GM10266 (cell line): Measurements from ENCODE around the gene GSTT2.

Experiments used
- DNase-seq: peaks from one replicate; pipeline ENCODE4 v3.0.0; 2012; ENCODE audit errors: extremely low spot score
- TF ChIP-seq, protein P1 (sequence below): IDR thresholded peaks from 2 replicates; pipeline ENCODE4 v1.5.1; 2012; ENCODE audit warnings: mild to moderate bottlenecking, low read depth; ENCODE audit not compliant: control insufficient read depth, insufficient read depth; ENCODE audit errors: missing control alignments

GSTT2 gene

GRCh38 chr22:24023204-24023789 lies 43.4 kb downstream of the GSTT2 start:
- no peak for DNase-seq
- TF ChIP-seq, protein P1, sequence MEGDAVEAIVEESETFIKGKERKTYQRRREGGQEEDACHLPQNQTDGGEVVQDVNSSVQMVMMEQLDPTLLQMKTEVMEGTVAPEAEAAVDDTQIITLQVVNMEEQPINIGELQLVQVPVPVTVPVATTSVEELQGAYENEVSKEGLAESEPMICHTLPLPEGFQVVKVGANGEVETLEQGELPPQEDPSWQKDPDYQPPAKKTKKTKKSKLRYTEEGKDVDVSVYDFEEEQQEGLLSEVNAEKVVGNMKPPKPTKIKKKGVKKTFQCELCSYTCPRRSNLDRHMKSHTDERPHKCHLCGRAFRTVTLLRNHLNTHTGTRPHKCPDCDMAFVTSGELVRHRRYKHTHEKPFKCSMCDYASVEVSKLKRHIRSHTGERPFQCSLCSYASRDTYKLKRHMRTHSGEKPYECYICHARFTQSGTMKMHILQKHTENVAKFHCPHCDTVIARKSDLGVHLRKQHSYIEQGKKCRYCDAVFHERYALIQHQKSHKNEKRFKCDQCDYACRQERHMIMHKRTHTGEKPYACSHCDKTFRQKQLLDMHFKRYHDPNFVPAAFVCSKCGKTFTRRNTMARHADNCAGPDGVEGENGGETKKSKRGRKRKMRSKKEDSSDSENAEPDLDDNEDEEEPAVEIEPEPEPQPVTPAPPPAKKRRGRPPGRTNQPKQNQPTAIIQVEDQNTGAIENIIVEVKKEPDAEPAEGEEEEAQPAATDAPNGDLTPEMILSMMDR = no peak

- TF ChIP-seq, protein P1 = no peak
- no peak for DNase-seq
These were observed 44.4 kb downstream of the GSTT2 start for GRCh38 chr22:24024354-24024753.

DNA sequence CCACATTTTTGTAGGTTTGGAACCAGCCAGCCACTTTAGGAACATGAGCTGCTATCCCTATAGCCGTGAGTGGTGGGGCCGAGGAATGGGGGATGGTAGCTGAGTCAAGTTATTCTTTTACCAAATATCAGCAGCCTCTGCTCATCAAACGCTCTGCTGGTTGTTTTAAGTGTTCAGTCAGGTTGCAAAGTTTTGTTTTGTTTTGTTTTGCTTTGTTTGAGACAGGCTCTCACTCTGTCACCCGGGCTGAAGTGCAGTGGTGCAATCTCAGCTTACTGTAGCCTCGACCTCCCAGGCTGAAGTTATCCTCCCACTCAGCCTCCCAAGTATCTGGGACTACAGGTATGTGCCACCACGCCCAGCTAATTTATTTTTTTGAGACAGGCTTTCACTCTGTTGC lies 45.5 kb downstream of the GSTT2 start:
- no peak for DNase-seq
- TF ChIP-seq, protein P1 = no peak

- DNase-seq = no peak
- TF ChIP-seq, protein P1 = no peak
These were observed 46.1 kb downstream of the GSTT2 start for GRCh38 chr22:24026056-24026455.

DNA sequence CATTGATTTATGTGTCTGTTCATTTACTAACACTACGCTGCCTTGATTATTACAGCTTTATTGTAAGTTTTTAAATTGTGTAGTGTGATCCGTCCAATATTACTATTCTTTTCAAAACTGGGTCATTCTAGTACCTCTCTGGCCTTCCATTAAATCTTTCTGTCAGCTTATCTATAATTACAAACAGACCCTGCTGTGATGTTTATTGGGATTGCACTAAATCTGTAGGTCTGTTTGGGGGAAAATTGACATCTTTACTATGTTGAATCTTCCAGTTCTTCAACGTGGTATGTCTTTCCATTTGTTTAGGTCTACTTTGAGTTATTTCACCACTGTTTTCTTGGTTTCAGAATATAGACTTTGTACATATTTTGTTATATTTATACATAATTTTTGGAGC lies 46.8 kb downstream of the GSTT2 start:
- no peak for DNase-seq
- TF ChIP-seq, protein P1 = no peak

DNA sequence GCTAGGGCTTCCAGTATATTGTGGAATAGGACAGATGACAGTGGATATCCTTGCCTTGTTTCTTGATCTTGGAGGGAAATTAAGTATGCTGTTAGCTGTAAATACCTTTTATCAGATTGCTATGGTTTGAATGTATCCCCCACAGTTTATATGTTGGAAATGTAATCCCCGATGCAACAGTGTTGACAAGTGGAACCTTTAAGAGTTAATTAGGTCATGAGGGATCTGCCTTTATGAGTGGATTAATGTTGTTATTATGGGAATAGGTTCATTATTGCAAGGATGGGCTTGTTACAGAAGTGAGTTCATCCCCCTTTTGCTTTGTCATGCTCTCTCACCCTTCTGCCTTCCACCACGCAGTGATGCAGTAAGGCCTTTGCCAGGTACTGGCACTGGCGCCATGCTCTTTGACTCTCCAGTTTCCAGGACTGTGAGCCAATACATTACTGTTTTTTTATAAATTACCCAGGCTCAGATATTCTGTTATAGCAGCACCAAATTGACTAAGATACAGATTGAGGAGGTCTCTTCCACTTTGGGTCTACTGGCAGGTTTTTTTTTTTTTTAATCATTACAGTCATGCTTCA lies 47.5 kb downstream of the GSTT2 start:
- DNase-seq = no peak
- TF ChIP-seq, protein P1 = no peak

DNA sequence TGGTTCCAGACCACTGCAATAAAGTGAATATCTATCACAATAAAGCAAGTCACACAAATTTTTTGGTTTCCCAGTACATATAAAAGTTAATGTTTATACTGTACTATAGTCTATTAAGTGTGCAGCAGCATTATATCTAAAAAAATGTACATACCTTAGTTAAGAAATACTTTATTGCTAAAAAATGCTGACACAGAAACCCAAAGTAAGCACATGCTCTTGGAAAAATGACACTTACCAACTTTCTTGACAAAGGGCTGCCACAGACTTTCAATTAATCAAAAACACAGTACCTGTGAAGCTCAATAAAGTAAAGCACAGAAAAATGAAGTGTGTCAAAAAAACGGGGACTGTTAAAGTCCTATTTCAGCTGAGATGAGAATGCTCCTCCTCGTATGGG lies 48.1 kb downstream of the GSTT2 start:
- TF ChIP-seq, protein P1 = no peak
- no peak for DNase-seq
